Superior temporal gyrus (tissue), 1 donor: ENCODE measurements around the gene BRAP.
"Not testable (repeated sequence)": the region's sequence is repeated elsewhere in the genome, so short reads cannot be mapped to it uniquely, and the experiment has no call there.

Experiments used
- DNase-seq: peaks from one replicate; pipeline ENCODE4 v3.0.0-alpha.2; 2016; ENCODE audit errors: extremely low spot score

Gene BRAP

DNA sequence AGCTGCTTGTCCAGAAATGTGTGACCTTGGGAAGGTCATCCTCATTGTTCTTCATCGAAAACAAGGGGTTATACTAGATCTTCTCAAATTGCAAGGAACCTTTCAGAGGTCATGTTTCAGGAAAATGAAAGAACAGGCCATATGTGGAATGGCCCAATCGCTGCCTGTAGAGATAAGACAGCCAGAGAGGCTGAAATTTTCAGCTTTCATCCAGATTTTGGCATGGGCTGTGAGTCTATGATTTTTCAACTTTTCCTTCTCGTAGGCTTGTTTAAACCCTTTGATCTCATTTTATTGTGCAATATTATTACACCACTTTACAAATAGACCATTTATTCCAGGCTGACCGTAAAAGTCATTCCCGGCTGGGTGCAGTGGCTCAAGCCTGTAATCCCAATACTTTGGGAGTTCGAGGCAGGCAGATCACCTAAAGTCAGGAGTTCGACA, 69.6 kb downstream of the BRAP start:
- no peak for DNase-seq

DNA sequence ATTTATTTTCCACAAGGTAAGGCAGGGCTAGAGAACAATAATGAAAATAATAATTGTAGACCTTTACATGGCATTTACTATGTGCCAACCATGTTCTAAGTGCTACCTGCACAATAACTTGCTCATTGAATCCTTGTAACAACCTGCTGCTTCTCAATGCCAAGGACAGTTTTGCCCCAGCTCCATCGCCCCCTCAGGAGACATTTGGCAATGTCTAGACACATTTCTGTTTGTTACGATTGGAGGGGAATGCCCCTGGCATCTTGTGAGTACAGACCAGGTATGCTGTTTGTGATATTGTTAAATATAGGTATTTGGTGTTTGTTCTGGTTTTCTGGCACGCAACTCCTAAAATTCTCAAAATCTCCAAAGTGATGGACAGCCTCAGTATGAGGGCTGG, 78.5 kb downstream of the BRAP start:
- no peak for DNase-seq

DNA sequence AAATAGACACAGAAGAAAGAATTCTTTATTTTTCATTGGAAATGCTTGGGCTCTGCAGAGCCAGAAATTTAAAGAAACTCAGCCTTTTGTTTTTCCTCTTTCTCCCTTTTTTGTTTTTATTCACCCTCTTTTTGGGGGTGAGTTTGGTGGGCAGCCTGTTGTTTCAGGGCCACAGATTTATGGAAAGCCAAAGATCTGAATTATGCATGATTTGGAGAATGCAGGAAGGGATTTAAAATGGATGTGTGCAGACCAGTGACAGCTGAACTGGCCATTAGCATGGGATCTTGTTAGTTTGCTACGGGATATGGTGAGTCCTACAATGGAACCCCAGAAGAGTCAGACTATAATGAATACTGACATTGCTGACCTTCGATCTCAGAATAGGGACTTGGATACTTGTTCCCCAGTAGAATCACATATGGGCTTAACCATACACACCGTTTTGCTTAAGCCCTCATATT, 79.0 kb downstream of the BRAP start:
- peak; percentile 16 for DNase-seq

DNA sequence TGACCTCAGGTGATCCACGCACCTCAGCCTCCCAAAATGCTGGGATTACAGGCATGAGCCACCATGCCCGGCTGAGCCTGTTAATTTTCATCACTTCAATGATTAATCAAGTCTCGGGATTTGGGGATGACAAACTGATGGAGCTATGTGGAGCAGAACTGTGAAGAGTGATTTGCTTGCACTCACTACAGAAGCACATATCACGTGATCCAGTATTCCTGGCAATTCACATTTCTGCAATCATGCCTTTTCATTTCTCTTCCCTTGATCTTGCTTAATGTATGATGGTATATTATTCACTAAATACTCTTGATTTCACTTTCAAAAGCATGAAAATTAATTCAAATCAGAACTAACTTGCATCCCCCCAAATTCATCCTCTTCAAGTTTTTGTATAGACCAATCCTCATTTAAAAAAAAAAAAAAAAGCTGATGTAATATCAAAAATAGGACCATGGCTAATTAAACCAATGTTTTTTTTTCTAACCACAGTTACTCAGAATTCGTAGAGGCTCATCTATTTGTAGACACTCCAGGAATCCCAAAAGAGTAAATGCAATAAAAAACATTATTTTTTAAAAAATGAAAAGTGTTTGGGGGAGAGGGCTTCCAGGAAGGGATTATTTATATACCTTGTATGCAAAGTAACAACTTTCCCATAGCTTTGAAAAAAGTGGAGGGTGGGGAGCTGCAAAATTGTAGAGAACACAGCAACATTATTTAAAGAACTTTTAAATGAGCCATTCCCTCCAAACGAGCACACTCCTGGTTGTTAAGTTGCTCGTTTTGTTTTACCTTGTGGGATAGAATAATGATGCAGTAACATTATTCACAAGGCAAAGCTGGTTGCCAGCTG, 79.6 kb downstream of the BRAP start:
- peak; percentile 40 for DNase-seq

DNA sequence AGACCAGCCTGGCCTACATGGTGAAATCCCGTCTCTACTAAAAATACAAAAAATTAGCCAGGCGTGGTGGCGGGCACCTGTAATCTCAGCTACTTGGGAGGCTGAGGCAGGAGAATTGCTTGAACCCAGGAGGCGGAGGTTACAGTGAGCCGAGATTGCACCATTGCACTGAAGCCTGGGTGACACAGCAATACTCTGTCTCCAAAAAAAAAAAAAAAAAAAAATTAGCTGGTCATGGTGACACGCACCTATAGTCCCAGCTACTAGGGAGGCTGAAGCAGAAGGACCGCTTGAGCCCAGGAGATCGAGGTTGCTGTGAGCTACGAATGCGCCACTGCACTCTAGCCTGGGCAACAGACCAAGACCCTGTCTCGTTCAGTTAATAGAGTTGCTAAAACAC, 82.9 kb downstream of the BRAP start:
- not testable (repeated sequence) for DNase-seq

DNA sequence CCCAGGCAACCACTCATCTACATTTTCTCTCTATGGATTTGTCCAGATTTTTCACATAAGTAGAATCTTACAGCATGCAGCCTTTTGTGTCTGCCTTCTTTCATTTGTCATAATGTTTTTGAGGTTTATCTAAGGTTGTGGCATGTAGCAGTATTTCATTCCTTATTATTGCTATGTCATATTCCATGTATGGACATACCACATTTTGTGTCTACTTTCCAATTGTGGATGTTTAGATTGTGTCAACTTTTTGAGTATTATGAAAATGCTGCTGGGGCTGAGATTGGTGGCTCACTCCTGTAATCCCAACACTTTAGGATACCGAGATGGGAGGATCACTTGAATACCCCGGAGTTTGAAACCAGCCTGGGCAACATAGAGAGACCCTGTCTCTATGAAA, 83.4 kb downstream of the BRAP start:
- no peak for DNase-seq

DNA sequence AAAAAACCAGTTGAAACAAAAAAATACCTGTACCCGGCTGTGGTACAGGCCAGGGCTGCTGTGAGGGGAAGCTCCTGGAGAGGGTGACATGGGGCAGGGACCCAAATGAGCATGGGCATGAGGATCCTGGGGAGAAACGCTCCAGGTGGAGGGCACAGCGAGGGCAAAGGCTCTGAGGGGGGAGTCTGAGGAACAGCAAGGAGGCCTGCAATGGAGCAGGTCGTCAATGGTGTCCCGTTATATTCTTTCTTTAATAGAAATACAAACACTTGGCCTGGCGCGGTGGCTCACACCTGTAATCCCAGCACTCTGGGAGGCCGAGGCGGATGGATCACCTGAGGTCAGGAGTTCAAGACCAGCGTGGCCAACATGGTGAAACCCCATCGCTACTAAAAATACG, 84.8 kb downstream of the BRAP start:
- DNase-seq = not testable (repeated sequence)

DNA sequence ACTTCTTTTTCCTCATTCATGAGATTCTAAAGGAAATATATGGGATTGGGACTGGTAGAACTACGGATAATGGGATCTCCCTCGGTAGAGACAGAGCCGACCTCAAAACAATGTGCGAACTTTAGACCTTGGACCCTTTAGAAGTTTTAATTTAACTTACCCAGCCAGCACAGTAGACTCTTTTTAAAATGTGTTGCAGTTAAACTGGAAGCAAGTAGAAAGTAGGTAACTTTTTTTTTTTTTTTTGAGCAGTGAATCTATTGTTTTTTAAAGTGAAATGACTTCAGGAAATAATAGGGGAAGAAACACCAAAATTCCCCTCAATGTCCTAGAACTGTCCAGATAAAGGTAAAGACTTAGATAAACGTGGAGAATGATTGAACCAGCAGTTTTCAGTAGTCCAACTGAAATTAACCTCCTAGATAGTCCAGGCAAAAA, 85.5 kb downstream of the BRAP start:
- no peak for DNase-seq

DNA sequence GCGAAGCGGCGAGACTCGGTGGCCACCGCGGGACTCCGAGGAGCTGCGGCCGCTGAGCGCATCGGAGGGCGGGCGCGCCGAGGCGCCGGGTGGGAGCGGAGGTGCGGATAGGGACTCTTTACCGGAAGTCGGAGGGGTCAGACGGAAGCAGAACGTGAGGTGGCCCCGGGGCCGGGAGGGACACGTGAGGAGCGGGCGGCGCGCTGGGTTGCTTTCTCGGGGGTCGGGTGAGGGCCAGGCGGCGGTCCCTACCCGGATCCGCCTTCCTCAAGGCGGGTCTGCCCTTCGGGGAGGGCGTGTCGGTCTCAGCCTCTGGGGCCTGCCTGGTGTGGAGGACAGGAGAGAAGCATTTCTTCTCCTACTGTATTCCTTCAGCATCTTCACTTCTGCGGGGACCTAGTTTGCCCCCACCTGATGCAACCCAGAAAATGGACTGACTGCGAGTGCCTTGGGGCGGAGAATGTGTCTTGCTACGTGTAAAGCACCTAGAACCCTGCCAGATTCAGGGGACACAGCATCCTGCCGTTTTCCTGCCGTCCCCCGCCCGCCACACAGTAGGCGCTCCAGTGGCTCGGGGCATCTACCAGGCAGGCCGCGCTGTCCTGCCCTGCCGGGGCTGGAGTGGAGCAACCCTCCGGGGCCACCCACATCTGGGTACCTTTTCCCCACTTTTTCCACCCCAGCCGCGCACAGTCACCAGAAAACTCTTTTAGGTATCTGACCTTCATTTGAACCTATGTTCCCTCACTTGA, 86.1 kb downstream of the BRAP start:
- peak; percentile 77 for DNase-seq

DNA sequence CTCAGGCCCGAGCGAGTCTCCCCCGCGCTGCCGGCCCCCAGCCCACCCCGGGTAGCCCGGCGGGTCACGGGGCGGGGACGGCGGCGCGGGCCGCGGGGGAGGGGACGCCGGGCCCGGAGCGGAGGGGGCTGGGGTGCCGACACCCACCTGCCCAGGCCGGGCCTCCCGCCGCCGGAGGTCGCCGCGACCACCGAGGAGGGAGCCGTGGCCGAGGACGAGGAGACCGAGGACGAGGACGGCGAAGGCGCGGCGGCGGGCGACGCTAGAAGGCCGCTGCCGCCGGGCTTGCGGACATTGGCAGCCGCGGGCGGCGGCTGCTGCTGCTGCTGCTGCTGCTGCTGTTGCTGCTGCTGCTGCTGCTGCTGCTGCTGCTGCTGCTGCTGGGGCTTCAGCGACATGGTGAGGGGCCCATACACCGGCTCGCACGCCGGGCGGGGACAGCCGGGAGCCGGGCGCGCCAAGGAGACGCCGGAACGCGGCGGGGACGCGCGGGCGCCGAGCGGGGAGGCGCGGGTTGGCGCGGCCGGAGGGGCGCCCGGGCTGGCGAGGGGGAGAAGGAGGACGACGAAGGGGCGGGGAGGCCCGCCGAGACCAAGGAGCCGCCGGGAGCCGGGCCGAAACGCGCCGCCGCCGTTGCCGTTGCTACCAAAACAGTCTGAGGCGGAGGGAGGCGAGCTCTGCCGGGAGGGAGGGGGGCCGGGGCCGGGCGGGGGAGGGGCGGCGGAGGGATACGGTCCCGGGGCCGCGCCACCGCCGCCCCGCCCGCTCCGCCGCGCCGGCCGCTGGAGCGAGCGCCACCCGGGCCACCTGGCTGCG, 86.9 kb downstream of the BRAP start, which contains the start of gene ATXN2:
TSS of gene ATXN2 (minus strand) at position 679 of the 816 bp plus-strand sequence. CDS start at position 398, 281 bp downstream.
- DNase-seq = peak; percentile 34

DNA sequence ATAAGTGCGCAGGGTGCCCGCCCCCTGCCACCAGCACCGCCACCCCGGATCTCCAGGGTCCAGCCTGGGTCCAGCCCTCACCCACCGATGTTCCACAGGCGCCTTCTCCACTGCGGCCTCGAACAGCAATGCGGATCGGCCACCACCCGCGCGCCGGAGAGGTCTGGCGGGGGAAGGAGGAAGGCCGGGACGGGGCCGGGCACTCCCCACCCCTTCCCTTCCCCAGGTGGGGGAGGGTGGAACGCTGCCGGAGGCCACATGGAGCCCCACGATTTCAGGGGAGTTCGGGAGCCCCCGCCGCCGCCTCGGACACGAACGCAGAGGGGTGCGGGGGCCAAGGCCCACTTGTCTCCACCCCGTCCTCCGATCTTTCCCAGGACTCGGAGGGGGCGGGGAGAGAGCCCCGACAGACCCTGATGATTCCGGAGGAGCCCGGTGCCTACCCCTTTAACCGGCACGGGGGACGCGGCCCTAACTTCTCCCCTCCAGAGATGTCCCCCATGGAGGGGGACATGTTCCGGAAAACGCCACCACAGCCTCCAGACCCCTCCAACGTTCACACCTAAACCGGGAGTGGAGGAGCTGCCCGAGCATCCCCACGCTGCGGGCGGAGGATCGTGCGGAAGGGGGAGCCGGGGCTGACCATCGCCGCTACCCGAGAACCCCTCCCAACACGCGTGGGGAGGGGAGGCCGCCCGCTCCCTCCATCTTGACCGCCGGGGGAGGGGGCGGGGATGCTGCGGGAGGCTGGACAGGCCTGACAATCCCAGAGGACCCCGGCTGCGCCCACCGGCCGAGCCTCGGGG, 87.7 kb downstream of the BRAP start:
- DNase-seq = peak; percentile 56

- DNase-seq = peak; percentile 60
Measured at GRCh38 chr12:111596985-111597830, 88.5 kb downstream of the BRAP start.

- DNase-seq = not testable (repeated sequence)
Measured at GRCh38 chr12:111595341-111595835, 90.4 kb downstream of the BRAP start.
